GM21390 (cell line): ENCODE results near the gene CDHR3.

Experiments used
- ATAC-seq: cut with Tn5 transposase; IDR thresholded peaks from one replicate; pipeline ENCODE4 v1.9.1; 2021; ENCODE audit not compliant: unreplicated experiment

The CDHR3 gene

GRCh38 chr7:106021151-106022067, 58.3 kb downstream of the CDHR3 start:
- ATAC-seq = no peak

- ATAC-seq = peak; percentile 86
Observed at GRCh38 chr7:106022193-106022821, 59.2 kb downstream of the CDHR3 start.

GRCh38 chr7:106023369-106024322, 60.6 kb downstream of the CDHR3 start:
- ATAC-seq = no peak

GRCh38 chr7:106026101-106026500, 63.0 kb downstream of the CDHR3 start:
- no peak for ATAC-seq

GRCh38 chr7:106029451-106029850, 66.4 kb downstream of the CDHR3 start:
- ATAC-seq = no peak

- no peak for ATAC-seq
Observed at GRCh38 chr7:106029941-106030340, 66.9 kb downstream of the CDHR3 start.

- no peak for ATAC-seq
Observed at GRCh38 chr7:106031300-106032035, 68.4 kb downstream of the CDHR3 start.

- ATAC-seq = no peak
Observed at GRCh38 chr7:106032295-106032694, 69.2 kb downstream of the CDHR3 start.

GRCh38 chr7:106033735-106034134, 70.7 kb downstream of the CDHR3 start:
- no peak for ATAC-seq

- no peak for ATAC-seq
Observed at GRCh38 chr7:106034383-106034782, 71.3 kb downstream of the CDHR3 start.

GRCh38 chr7:106035568-106035967, 72.5 kb downstream of the CDHR3 start:
- ATAC-seq = no peak

GRCh38 chr7:106036004-106036403, 72.9 kb downstream of the CDHR3 start:
- ATAC-seq = no peak

- no peak for ATAC-seq
Observed at GRCh38 chr7:106037489-106038176, 74.6 kb downstream of the CDHR3 start.

- no peak for ATAC-seq
Observed at GRCh38 chr7:106038289-106038688, 75.2 kb downstream of the CDHR3 start.

GRCh38 chr7:106038916-106039315, 75.9 kb downstream of the CDHR3 start:
- ATAC-seq = no peak

GRCh38 chr7:106039486-106040060, 76.5 kb downstream of the CDHR3 start:
- no peak for ATAC-seq

- ATAC-seq = peak; percentile 55
Observed at GRCh38 chr7:106041140-106041717, 78.2 kb downstream of the CDHR3 start.

- no peak for ATAC-seq
Observed at GRCh38 chr7:106042196-106042611, 79.1 kb downstream of the CDHR3 start.

GRCh38 chr7:106045139-106045538, 82.1 kb downstream of the CDHR3 start:
- ATAC-seq = no peak
